Body of pancreas (tissue), 4 donors: ENCODE results near the gene WWOX.

Experiments
- CTCF ChIP-seq, 7 experiments: fragments of 450-650 bp in 4 of 7; fragments of 200-600 bp in 3 of 7; sonication (generic) in 3 of 7; IDR thresholded peaks; one replicate each; pipeline ENCODE4 v1.5.1; 2016 to 2019; ENCODE audit warnings: antibody characterized with exemption in 7 of 7
- POLR2A ChIP-seq, 3 donors: fragments of 450-650 bp; IDR thresholded peaks; one replicate each; pipeline ENCODE4 v1.6.1; 2016; ENCODE audit warnings: antibody characterized with exemption in 3 of 3, mild to moderate bottlenecking in 2 of 3

GRCh38 chr16:78416400-78416799 is 316.9 kb downstream of the WWOX start:
- TF ChIP-seq POLR2A (IDR thresholded peaks at IDR 0.05) (no peak), CTCF (IDR thresholded peaks at IDR 0.05) (no peak)
